Measurements from ENCODE around the gene EXPH5.

Gene EXPH5

GRCh38 chr11:108556019-108556418, 37.5 kb downstream of the EXPH5 start:
- DNase-seq = no peak

- DNase-seq = no peak
These were observed 41.7 kb downstream of the EXPH5 start for GRCh38 chr11:108551651-108552462.

GRCh38 chr11:108549319-108549885, 44.2 kb downstream of the EXPH5 start:
- DNase-seq = no peak

- no peak for DNase-seq
These were observed 47.6 kb downstream of the EXPH5 start for GRCh38 chr11:108545909-108546501.

GRCh38 chr11:108543316-108543964, 50.1 kb downstream of the EXPH5 start:
- no peak for DNase-seq

- no peak for DNase-seq
These were observed 52.0 kb downstream of the EXPH5 start for GRCh38 chr11:108541531-108541930.

- DNase-seq = no peak
These were observed 55.1 kb downstream of the EXPH5 start for GRCh38 chr11:108538502-108538901.

- no peak for DNase-seq
These were observed 55.5 kb downstream of the EXPH5 start for GRCh38 chr11:108538022-108538424.

- no peak for DNase-seq
These were observed 56.8 kb downstream of the EXPH5 start for GRCh38 chr11:108536783-108537182.

GRCh38 chr11:108535384-108535955, 58.1 kb downstream of the EXPH5 start:
- no peak for DNase-seq

- no peak for DNase-seq
These were observed 59.2 kb downstream of the EXPH5 start for GRCh38 chr11:108534274-108534882.

GRCh38 chr11:108530426-108530825, 63.1 kb downstream of the EXPH5 start:
- no peak for DNase-seq

GRCh38 chr11:108527382-108527781, 66.2 kb downstream of the EXPH5 start:
- no peak for DNase-seq

- no peak for DNase-seq
These were observed 68.4 kb downstream of the EXPH5 start for GRCh38 chr11:108525161-108525560.

- no peak for DNase-seq
These were observed 69.1 kb downstream of the EXPH5 start for GRCh38 chr11:108524422-108524821.

GRCh38 chr11:108522318-108522717, 71.2 kb downstream of the EXPH5 start:
- no peak for DNase-seq

- no peak for DNase-seq
These were observed 75.0 kb downstream of the EXPH5 start for GRCh38 chr11:108518581-108518980.

- DNase-seq = no peak
These were observed 77.4 kb downstream of the EXPH5 start for GRCh38 chr11:108516125-108516524.

GRCh38 chr11:108512708-108513107, 80.9 kb downstream of the EXPH5 start:
- DNase-seq = no peak

GRCh38 chr11:108511851-108512474, 81.6 kb downstream of the EXPH5 start:
- DNase-seq = no peak

- DNase-seq = no peak
These were observed 84.6 kb downstream of the EXPH5 start for GRCh38 chr11:108508653-108509593.

All from activated naive CD4-positive, alpha-beta T cell treated with anti-CD3 and anti-CD28 coated beads, Interleukin-2, amount 50 U/mL, for 16 hours (primary cell).